SK-N-SH (cell line): ENCODE data around the gene CTAGE9. TPM values are rescaled to one million over a fixed set of nuclear protein-coding genes. Genes with fewer than 3 reads are reported as not detected.
"Not testable (repeated sequence)": the region's sequence is repeated elsewhere in the genome, so short reads cannot be mapped to it uniquely, and the experiment has no call there.

Source experiments
- CTCF ChIA-PET: fragments of 300-600, 350-600 bp; formaldehyde crosslinking; extraction: SDS; loops from one replicate; lab custom pipeline; 2021; lab: Yijun Ruan, JAX
- POLR2A ChIA-PET: fragments of 350-600 bp; sonication (Branson Sonifier 250); formaldehyde crosslinking; extraction: SDS; loops from one replicate; lab custom pipeline; 2020; ENCODE audit warnings: antibody characterized with exemption, inconsistent platforms; lab: Yijun Ruan, JAX
- DNase-seq: peaks from one replicate; pipeline ENCODE4 v3.0.0; 2012
- H2AFZ ChIP-seq: fragments of 200-600 bp; sonication (generic); 2 replicates; pipeline ENCODE4 v1.8.1; 2016; ENCODE audit warnings: antibody characterized with exemption, mild to moderate bottlenecking, low read depth
- H3F3A ChIP-seq: fragments of 200-600 bp; sonication (generic); replicated peaks from 2 replicates; pipeline ENCODE3; 2016; ENCODE audit warnings: antibody characterized with exemption, mild to moderate bottlenecking; ENCODE audit not compliant: insufficient read depth
- H3K27ac ChIP-seq, 2 experiments: fragments of 200-500 bp in 1 of 2; fragments of 200-600 bp in 1 of 2; sonication (Bioruptor generic) in 1 of 2; sonication (generic), shearing (Covaris generic) in 1 of 2; 2 replicates each; pipeline versions ENCODE4 v1.5.1 to v1.6.1; 2014 to 2016; ENCODE audit warnings: low read depth in 2 of 2, inconsistent platforms in 1 of 2, low read length in 1 of 2, mild to moderate bottlenecking in 1 of 2, mixed read lengths in 1 of 2
- H3K27me3 ChIP-seq: fragments of 200-600 bp; sonication (generic), shearing (Covaris generic); 2 replicates; pipeline ENCODE4 v1.6.1; 2016; ENCODE audit warnings: mixed run types; ENCODE audit not compliant: insufficient read depth
- H3K36me3 ChIP-seq, 2 experiments: fragments of 200-500 bp in 1 of 2; fragments of 200-600 bp in 1 of 2; sonication (Bioruptor generic) in 1 of 2; sonication (generic) in 1 of 2; replicated peaks in 1 of 2; 2 replicates each; pipeline versions ENCODE3 to v1.5.1; 2014 to 2016; ENCODE audit warnings: low read length in 1 of 2, mild to moderate bottlenecking in 1 of 2; ENCODE audit not compliant: insufficient read depth in 2 of 2, control insufficient read depth in 1 of 2
- H3K4me1 ChIP-seq, 2 experiments: fragments of 200-500 bp in 1 of 2; fragments of 200-600 bp in 1 of 2; sonication (Bioruptor generic) in 1 of 2; sonication (generic), shearing (Covaris generic) in 1 of 2; 2 replicates each; pipeline versions ENCODE4 v1.5.1 to v1.6.1; 2014 to 2016; ENCODE audit warnings: low read depth in 1 of 2, low read length in 1 of 2, mixed run types in 1 of 2; ENCODE audit not compliant: insufficient read depth in 2 of 2, control insufficient read depth in 1 of 2
- H3K4me2 ChIP-seq: fragments of 200-600 bp; sonication (generic), shearing (Covaris generic); 2 replicates; pipeline ENCODE4 v1.6.1; 2017; ENCODE audit warnings: mixed run types
- H3K4me3 ChIP-seq, 2 experiments: fragments of 200-500 bp in 1 of 2; fragments of 200-600 bp in 1 of 2; sonication (Bioruptor generic) in 1 of 2; sonication (generic), shearing (Covaris generic) in 1 of 2; 2 replicates each; pipeline versions ENCODE4 v1.5.1 to v1.8.1; 2014 to 2016; ENCODE audit warnings: low read depth in 2 of 2, inconsistent platforms in 1 of 2, low read length in 1 of 2, mild to moderate bottlenecking in 1 of 2, mixed read lengths in 1 of 2, moderate library complexity in 1 of 2
- H3K79me2 ChIP-seq: fragments of 200-600 bp; sonication (generic); 2 replicates; pipeline ENCODE4 v1.8.1; 2017; ENCODE audit warnings: mild to moderate bottlenecking; ENCODE audit not compliant: insufficient read depth
- H3K9ac ChIP-seq: fragments of 200-600 bp; sonication (generic); 2 replicates; pipeline ENCODE4 v1.6.1; 2017; ENCODE audit warnings: mixed run types
- H3K9me2 ChIP-seq: fragments of 200-600 bp; sonication (generic); 2 replicates; pipeline ENCODE4 v1.6.1; 2017; ENCODE audit warnings: mixed run types
- H3K9me3 ChIP-seq: fragments of 200-600 bp; sonication (generic); 2 replicates; pipeline ENCODE4 v1.6.1; 2017; ENCODE audit warnings: mixed run types, mild to moderate bottlenecking, moderate library complexity
- H4K20me1 ChIP-seq: fragments of 200-600 bp; sonication (generic); 2 replicates; pipeline ENCODE4 v1.6.1; 2017; ENCODE audit warnings: mild to moderate bottlenecking, mixed run types; ENCODE audit not compliant: insufficient read depth
- CTCF ChIP-seq: fragments of 200-600 bp; sonication (generic); IDR thresholded peaks from 2 replicates; pipeline ENCODE4 v1.6.1; 2017; ENCODE audit warnings: antibody characterized with exemption, mild to moderate bottlenecking, moderate library complexity
- GATA2 ChIP-seq: sonication (generic); formaldehyde crosslinking; IDR thresholded peaks from 2 replicates; pipeline ENCODE4 v1.5.0; 2020; ENCODE audit warnings: mild to moderate bottlenecking, missing genetic modification reagents
- POLR2AphosphoS5 ChIP-seq: IDR thresholded peaks from 2 replicates; pipeline ENCODE4 v1.6.1; 2012; ENCODE audit warnings: low read depth, low read length
- RXRA ChIP-seq: IDR thresholded peaks from 2 replicates; pipeline ENCODE4 v1.4.0; 2012; ENCODE audit warnings: low read depth, mild to moderate bottlenecking, borderline replicate concordance
- SIN3A ChIP-seq: IDR thresholded peaks from 2 replicates; pipeline ENCODE4 v1.6.1; 2012; ENCODE audit warnings: low read depth, mild to moderate bottlenecking, low read length, moderate library complexity, borderline replicate concordance
- SMC3 ChIP-seq: IDR thresholded peaks from 2 replicates; pipeline ENCODE4 v1.6.1; 2012; ENCODE audit warnings: low read depth, low read length, improper control_type of control experiment
- TAF1 ChIP-seq: IDR thresholded peaks from 2 replicates; pipeline ENCODE4 v1.6.1; 2012; ENCODE audit warnings: low read depth, mild to moderate bottlenecking, low read length, moderate library complexity, borderline replicate concordance
- TEAD4 ChIP-seq: IDR thresholded peaks from 2 replicates; pipeline ENCODE4 v1.4.0; 2012; ENCODE audit warnings: mild to moderate bottlenecking, borderline replicate concordance; ENCODE audit not compliant: insufficient read depth
- YY1 ChIP-seq: IDR thresholded peaks from 2 replicates; pipeline ENCODE4 v1.4.0; 2012; ENCODE audit warnings: low read depth, mild to moderate bottlenecking
- ZBTB33 ChIP-seq: IDR thresholded peaks from 2 replicates; pipeline ENCODE4 v1.4.0; 2012; ENCODE audit warnings: low read depth, borderline replicate concordance
- WGBS: methylation state at CpG from one replicate; pipeline ENCODE4 v1.1.6; 2017; ENCODE audit warnings: low lambda C conversion rate; 5-methylcytosine and 5-hydroxymethylcytosine counted together
- polyA plus RNA-seq, 3 experiments: library from polyadenylated mRNA; depleted of rRNA; stranded (reverse); fragments of >200 nt; gene quantifications; 2 replicates each; pipeline ENCODE4 v1.2.3, GENCODE V29; 2012

Gene CTAGE9
- polyA plus RNA-seq, 1 of the 3 experiments (the other 2 are of a cell fraction), result not detected

DNA sequence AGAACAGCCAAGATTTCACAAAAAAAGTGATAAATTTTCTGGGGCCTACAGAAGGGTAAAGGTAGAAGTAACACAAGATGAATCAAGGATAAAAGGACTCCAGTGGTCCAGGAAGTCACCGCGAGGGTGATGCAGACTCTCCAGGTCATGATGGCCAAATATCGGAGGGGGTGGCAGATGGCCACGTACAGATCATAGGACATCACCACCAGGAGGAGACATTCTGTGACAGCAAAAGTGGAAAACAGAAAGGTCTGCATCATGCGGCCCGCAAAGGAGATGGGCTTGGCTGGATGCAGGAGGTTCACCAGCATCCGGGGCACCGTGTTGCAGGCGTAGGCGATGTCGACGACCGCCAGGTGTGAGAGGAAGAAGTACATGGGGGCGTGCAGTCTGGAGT lies 10.0 kb downstream of the CTAGE9 start:
- H3K27ac ChIP-seq, H3K9me3 ChIP-seq, H3F3A ChIP-seq, POLR2A ChIA-PET, H3K4me2 ChIP-seq, H4K20me1 ChIP-seq, H3K9me2 ChIP-seq, H2AFZ ChIP-seq, H3K36me3 ChIP-seq, CTCF ChIA-PET, H3K9ac ChIP-seq, H3K79me2 ChIP-seq, H3K4me3 ChIP-seq, H3K27me3 ChIP-seq, DNase-seq, H3K4me1 ChIP-seq: not testable (repeated sequence)
- WGBS, result no CpG with 5 or more reads among the region's 14 CpGs

GRCh38 chr6:131696956-131697355 lies 13.9 kb downstream of the CTAGE9 start:
- WGBS, result 19% methylated on average over 7 of the region's 7 CpGs
- H3F3A ChIP-seq, result no peaks in the 10 kb centered on the region
- POLR2A ChIA-PET, result no interaction called here
- no peaks in the 10 kb centered on the region for H3K4me1 ChIP-seq
- no peaks in the 10 kb centered on the region; the same call in 1 of the 2 replicates for H3K27me3 ChIP-seq
- no peaks in the 10 kb centered on the region for H3K9me2 ChIP-seq
- no peak for TF ChIP-seq SMC3
- no peak for TF ChIP-seq TEAD4
- no peak for TF ChIP-seq GATA2
- TF ChIP-seq POLR2AphosphoS5, result no peak
- TF ChIP-seq YY1, result no peak
- no peak for TF ChIP-seq SIN3A
- TF ChIP-seq TAF1, result no peak
- TF ChIP-seq RXRA, result no peak
- no peak for TF ChIP-seq CTCF
- TF ChIP-seq ZBTB33, result no peak
- TF ChIP-seq, all 33 proteins: peak for 0
- Histone ChIP-seq H3K9ac (no peak overlapping the region), H2AFZ (no peak overlapping the region), H3K27ac (no peak overlapping the region), H4K20me1 (no peaks in the 10 kb centered on the region), H3K79me2 (no peaks in the 10 kb centered on the region), H3K4me3 (no peak overlapping the region), H3K9me3 (no peaks in the 10 kb centered on the region), H3K36me3 (no peaks in the 10 kb centered on the region), H3K4me2 (no peak overlapping the region)
- CTCF ChIA-PET, result interaction anchor here (0.6 to 3.6 kb wide), 2 partner anchors 69 to 650 kb away, joined by 3 to 12 read pairs; partner anchors contain the start of gene MED23
- DNase-seq, result no peak
